ENCODE data around the gene PLD4.
"Not testable (repeated sequence)": the region's sequence is repeated elsewhere in the genome, so short reads cannot be mapped to it uniquely, and the experiment has no call there.

GRCh38 chr14:104945986-104946965 lies 21.6 kb downstream of the PLD4 start:
- not testable (repeated sequence) for TF ChIP-seq CTCF, POLR2A (IDR thresholded peaks at IDR 0.05)
